GM18858 (cell line): ENCODE data around the gene KIF5A.
A peak's percentile ranks its signal among the peaks of the same experiment; 100 is the strongest.

Experiments
- ATAC-seq: cut with Tn5 transposase; IDR thresholded peaks from one replicate; pipeline ENCODE4 v1.9.1; 2021; ENCODE audit not compliant: unreplicated experiment

KIF5A gene

DNA sequence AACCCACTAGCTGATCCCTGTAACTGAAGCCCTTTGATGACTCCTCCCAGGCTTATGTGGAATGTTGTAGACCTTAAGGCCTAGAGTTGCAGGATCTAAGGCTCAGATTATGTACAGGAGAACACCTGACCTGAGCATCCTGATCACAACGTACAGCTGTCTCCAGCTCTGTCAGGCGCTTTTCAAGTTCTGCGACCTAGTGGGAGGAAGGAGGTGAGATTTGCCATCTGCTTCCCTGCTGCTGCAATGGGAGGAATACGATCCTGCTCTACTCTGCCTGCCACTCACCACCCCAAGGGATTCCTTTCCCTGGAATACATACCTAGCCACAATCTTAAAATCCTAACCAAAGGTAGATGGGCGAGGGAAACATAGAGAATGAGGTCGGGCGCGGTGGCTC, 16.7 kb upstream of the KIF5A start:
- ATAC-seq: no peak

- ATAC-seq: no peak
Observed at GRCh38 chr12:57534250-57534649, 15.6 kb upstream of the KIF5A start.

DNA sequence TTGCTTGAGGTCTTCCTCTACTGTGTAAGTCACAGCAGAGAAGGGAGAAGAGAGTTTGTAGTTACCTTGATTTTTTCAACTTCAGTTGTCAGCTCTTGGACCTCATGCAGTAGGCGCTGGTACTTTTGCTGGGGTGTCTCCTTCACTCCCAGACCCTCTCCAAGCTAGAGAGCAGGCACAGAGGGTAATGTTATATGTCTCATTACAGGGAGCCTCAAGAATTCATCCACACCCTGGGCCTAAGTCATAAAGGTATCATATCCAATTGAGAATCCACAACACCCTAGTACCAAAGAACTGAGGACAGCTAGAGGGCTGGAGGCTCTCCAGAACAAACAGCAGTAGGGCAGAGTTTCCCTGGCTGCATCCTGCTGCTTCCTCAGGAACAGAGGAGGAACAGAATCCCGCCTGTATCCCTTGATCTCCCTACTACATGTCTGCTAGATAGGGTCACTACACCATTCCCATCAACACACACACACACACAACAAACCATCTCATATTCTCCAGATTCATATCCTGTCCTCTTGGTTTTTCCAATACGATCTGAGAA, 14.8 kb upstream of the KIF5A start:
- ATAC-seq: no peak

GRCh38 chr12:57535764-57536596, 13.9 kb upstream of the KIF5A start:
- ATAC-seq: no peak

- no peak for ATAC-seq
Observed at GRCh38 chr12:57536597-57536942, 13.3 kb upstream of the KIF5A start.

DNA sequence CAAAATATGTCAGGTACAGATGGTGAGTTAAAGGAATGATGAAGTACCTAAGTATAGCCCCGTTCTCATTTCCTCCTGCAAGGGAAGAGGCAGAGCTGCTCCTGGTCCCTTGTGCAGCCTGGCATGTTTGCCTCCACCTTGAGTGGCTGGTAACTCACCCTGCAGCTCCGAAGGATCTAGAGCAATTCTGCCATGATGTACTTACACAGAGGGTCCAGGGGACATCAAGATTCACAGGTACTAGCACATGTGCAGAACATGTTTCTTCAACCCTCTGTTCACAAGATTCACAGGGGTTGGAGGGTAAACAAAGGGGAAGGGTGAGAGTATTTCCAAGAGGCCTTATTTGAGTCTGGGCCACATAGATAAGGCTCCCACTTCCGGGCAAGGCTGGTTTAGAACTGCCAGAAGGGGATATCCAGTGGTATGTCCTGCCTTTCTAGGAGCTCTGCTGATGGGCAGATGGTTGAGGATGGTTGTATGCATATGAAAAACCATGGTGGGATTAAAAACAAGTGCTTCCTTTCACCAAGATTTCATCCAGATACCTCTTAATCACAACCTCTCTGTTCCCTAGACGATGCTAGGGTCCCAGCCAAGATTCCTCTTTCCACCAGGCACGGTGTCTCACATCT, 10.6 kb upstream of the KIF5A start:
- no peak for ATAC-seq

DNA sequence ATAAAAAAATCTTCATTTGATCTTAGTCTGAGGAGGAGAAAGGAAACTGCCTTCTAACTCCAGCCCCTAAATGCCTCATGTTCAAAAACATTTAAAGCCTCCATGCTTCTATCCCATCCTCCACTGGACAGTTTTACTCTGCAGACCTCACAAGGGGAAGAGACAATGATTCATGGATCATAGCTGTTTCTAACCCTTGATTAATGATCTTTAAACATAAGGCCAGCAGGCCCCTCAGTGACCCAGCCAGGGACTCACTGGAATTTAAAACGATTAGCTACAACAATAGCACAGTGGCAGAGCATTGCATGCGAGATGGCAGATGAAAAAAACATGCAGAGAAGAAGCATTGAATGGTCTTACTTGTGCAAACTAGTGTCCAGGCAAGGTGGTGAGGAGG, 8.8 kb upstream of the KIF5A start:
- no peak for ATAC-seq

DNA sequence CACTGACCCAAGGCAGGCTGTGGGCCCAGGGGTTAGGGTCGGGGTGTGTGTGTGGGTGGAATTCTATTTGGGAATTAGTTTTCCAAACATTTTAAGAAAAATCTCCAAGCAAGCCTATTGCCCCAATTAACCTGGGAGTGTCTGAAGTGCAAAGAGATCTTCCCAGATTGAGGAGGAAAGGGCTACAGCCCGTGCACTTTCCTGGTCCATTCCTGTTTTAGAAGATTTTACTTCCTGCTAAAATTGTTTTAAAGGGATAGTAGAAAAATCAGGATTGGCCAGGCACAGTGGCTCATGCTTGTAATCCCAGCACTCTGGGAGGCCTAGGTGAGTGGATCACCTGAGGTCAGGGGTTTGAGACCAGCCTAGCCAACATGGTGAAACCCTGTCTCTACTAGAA, 8.1 kb upstream of the KIF5A start:
- ATAC-seq: no peak

- ATAC-seq: no peak
Observed at GRCh38 chr12:57543581-57543980, 6.3 kb upstream of the KIF5A start.

DNA sequence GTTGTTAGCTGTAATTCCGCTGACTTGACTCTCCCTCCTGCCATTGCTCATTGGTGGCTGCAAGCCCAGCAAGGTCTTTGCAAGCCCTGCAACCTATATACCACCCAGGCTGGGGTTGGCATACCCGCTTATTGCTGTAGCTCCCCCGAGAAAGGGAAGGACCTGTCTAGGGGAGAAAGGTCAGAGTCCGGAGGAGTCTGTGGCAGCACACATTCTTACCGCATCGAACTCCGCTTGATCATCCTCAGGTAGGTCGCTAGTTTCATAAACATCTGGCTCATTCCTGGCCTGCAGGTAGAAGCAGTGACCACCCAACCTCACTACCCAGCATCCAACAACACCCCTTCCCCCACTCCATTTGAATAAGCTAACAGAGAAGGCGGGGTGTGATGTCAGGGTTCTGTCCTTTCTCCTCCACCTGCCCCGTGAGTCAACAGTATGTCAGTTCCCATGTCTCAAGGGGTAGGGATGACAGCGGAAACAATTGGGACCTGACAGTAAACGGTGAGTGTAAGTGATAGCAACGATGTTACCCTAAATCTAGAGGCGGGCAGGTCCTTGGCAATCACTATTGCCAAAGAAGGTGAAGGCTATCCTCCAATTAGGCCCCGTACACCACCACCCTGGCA, 3.9 kb upstream of the KIF5A start:
- no peak for ATAC-seq

DNA sequence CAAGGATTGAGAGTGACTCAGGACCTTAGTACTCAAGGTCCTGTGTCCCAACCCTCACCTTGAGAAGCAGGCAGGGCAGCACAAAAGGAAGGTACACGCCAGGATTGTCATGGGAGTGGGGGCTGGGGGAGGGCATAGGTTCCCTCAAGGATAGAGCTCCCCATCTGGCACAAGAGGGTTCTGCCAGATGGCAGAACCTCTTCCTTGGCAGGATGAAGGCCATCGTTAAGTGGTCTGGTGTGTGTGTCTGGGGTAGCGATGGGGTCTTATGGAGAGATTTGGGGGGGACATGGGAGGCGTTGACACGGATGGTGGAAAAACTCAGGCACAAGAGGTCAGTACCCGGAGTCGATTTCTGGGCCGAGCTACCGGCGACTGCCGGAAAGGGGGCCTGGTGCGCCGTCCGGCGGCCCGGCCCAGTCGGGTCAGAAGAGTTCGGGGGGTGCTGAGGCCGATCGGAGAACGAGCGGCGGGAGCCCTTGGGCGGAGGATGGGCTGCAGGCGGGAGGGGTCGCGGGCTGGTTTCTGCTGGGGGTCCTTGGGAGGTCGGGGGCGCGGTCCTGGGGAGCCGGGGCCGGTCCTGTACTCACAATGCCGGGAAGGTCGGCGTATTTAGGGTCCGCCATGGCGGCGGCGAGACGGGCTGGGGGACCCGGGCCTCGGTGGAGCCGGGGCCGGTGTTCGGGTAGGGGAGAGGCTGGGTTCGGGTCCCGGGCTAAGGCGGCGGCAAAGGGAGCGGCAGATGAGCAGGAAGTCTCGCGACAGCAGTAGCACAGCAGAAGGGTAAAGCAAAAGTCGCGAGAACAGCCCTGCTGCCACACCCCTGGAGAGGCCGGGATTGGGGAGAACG, 3.2 kb upstream of the KIF5A start, which contains the start of gene DCTN2:
DCTN2 (minus strand) TSS at position 755 of the 850 bp plus-strand sequence; CDS start at position 626, 129 bp downstream.
- peak; percentile 97 for ATAC-seq

GRCh38 chr12:57547288-57548012, 2.4 kb upstream of the KIF5A start:
- ATAC-seq: no peak

DNA sequence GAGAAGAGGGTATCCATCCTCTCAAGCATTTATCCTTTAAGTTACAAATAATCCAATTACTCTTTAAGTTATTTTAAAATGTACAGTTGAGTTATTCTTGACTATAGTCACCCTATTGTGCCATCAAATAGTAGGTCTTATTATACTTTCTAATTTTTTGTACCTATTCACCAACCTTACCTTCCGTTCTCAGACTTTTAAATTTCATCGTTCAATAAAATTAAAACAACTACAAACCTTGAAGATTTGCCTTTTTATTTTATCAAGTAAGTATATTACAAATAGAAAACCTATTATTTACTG, 1.9 kb upstream of the KIF5A start:
- ATAC-seq: no peak

GRCh38 chr12:57548488-57548887, 1.4 kb upstream of the KIF5A start:
- no peak for ATAC-seq

- ATAC-seq: no peak
Observed at GRCh38 chr12:57549203-57549908, 488 bp upstream of the KIF5A start.

GRCh38 chr12:57550641-57551549, 1.1 kb downstream of the KIF5A start:
- no peak for ATAC-seq

- ATAC-seq: no peak
Observed at GRCh38 chr12:57551637-57552305, 1.9 kb downstream of the KIF5A start.

DNA sequence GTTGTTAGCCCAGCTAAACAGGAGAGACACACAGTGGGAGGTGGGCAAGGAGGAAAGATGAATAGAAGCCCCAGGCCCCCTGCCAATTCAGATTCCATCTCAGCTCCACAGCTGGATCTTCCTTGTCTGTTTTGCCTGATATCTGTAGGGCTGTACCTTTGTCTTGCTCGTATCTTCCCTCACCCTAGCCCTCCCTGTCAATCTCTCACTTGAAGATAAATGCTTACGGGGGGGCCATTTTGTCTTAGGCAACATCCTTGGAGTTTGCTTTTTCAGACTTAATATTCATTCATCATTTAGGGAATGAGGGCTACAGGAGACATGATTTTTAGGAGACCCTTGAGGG, 2.4 kb downstream of the KIF5A start:
- ATAC-seq: no peak
